ENCODE data around the gene XCR1.

The XCR1 gene

DNA sequence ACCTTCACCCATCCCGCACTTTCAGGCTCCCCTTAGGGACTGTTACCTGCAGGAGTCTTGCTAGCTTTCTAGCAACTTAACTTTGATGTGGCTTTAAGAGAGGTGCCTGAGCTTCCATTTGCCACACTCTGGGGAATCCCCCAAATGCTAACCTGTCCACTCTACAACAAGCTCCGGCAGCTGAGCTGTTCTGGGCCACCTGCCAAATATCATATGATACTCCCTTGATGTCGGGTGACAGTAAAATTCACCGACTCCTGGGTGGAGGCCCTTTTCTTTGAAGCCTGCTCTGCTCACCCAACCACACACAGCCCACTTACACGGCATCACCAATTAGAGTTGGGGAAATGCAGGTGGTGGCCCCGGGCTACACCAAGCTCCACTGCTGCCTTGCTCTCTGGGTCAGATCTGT is 38.0 kb upstream of the XCR1 start (continued):
- TF ChIP-seq ZFP41 (tag by site-specific recombination; IDR thresholded peaks at IDR 0.05; ENCODE audit: borderline replicate concordance) = no peak
- TF ChIP-seq ZSCAN16 (tag by site-specific recombination; IDR thresholded peaks at IDR 0.05) = no peak
- TF ChIP-seq PRDM10 (tag by site-specific recombination; IDR thresholded peaks at IDR 0.05) = peak; percentile 64
- TF ChIP-seq ZNF623 (tag by site-specific recombination; IDR thresholded peaks at IDR 0.05) = no peak
- no peak for TF ChIP-seq ZIC2 (tag by site-specific recombination; IDR thresholded peaks at IDR 0.05)
- no peak for TF ChIP-seq ZNF302 (tag by site-specific recombination; IDR thresholded peaks at IDR 0.05; ENCODE audit: low read depth)
- TF ChIP-seq, protein P1, sequence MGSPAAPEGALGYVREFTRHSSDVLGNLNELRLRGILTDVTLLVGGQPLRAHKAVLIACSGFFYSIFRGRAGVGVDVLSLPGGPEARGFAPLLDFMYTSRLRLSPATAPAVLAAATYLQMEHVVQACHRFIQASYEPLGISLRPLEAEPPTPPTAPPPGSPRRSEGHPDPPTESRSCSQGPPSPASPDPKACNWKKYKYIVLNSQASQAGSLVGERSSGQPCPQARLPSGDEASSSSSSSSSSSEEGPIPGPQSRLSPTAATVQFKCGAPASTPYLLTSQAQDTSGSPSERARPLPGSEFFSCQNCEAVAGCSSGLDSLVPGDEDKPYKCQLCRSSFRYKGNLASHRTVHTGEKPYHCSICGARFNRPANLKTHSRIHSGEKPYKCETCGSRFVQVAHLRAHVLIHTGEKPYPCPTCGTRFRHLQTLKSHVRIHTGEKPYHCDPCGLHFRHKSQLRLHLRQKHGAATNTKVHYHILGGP (tag by site-specific recombination; IDR thresholded peaks at IDR 0.05) = peak; percentile 34; the same call in 1 of the 2 replicates
- 0 out of 2 replicates have a peak, but pooled peaks have one; percentile 31 for TF ChIP-seq WT1 (tag by site-specific recombination; IDR thresholded peaks at IDR 0.05)
- TF ChIP-seq ZNF791 (tag by site-specific recombination; IDR thresholded peaks at IDR 0.05) = no peak
- no peak for TF ChIP-seq ZFP69B (tag by site-specific recombination; IDR thresholded peaks at IDR 0.05)
- no peak for TF ChIP-seq ZNF776 (tag by site-specific recombination; IDR thresholded peaks at IDR 0.05; ENCODE audit: borderline replicate concordance)
- no peak for TF ChIP-seq BCL11B (tag by site-specific recombination; IDR thresholded peaks at IDR 0.05; ENCODE audit: low read depth)
- TF ChIP-seq, protein P2, sequence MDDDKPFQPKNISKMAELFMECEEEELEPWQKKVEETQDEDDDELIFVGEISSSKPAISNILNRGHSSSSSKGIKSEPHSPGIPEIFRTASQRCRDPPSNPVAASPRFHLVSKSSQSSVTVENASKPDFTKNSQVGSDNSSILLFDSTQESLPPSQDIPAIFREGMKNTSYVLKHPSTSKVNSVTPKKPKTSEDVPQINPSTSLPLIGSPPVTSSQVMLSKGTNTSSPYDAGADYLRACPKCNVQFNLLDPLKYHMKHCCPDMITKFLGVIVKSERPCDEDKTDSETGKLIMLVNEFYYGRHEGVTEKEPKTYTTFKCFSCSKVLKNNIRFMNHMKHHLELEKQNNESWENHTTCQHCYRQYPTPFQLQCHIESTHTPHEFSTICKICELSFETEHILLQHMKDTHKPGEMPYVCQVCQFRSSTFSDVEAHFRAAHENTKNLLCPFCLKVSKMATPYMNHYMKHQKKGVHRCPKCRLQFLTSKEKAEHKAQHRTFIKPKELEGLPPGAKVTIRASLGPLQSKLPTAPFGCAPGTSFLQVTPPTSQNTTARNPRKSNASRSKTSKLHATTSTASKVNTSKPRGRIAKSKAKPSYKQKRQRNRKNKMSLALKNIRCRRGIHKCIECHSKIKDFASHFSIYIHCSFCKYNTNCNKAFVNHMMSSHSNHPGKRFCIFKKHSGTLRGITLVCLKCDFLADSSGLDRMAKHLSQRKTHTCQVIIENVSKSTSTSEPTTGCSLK (tag by site-specific recombination; IDR thresholded peaks at IDR 0.05) = no peak
- TF ChIP-seq ZNF335 (tag by site-specific recombination; conservative IDR thresholded peaks at IDR 0.05) = 0 out of 2 replicates have a peak, but pooled peaks have one; percentile 13
- no peak for TF ChIP-seq ZNF155 (tag by site-specific recombination; IDR thresholded peaks at IDR 0.05)
- TF ChIP-seq, protein P3, sequence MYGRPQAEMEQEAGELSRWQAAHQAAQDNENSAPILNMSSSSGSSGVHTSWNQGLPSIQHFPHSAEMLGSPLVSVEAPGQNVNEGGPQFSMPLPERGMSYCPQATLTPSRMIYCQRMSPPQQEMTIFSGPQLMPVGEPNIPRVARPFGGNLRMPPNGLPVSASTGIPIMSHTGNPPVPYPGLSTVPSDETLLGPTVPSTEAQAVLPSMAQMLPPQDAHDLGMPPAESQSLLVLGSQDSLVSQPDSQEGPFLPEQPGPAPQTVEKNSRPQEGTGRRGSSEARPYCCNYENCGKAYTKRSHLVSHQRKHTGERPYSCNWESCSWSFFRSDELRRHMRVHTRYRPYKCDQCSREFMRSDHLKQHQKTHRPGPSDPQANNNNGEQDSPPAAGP (tag by site-specific recombination; IDR thresholded peaks at IDR 0.05) = no peak
- TF ChIP-seq ZNF350 (tag by site-specific recombination; IDR thresholded peaks at IDR 0.05) = no peak
- no peak for TF ChIP-seq ZSCAN23 (tag by site-specific recombination; IDR thresholded peaks at IDR 0.05)
- peak; percentile 53; the same call in 1 of the 2 replicates for TF ChIP-seq FEZF1 (tag by site-specific recombination; IDR thresholded peaks at IDR 0.05)
- TF ChIP-seq SALL2 (tag by site-specific recombination; IDR thresholded peaks at IDR 0.05; ENCODE audit: borderline replicate concordance) = no peak
- TF ChIP-seq, protein P4, sequence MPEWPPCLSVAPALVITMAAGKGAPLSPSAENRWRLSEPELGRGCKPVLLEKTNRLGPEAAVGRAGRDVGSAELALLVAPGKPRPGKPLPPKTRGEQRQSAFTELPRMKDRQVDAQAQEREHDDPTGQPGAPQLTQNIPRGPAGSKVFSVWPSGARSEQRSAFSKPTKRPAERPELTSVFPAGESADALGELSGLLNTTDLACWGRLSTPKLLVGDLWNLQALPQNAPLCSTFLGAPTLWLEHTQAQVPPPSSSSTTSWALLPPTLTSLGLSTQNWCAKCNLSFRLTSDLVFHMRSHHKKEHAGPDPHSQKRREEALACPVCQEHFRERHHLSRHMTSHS (tag by site-specific recombination; IDR thresholded peaks at IDR 0.05) = no peak
- TF ChIP-seq SP3 (tag by site-specific recombination; IDR thresholded peaks at IDR 0.05) = no peak
- TF ChIP-seq ZNF596 (tag by site-specific recombination; IDR thresholded peaks at IDR 0.05) = no peak
- peak; percentile 67; the same call in 1 of the 2 replicates for TF ChIP-seq OSR2 (tag by site-specific recombination; IDR thresholded peaks at IDR 0.05)
- TF ChIP-seq SCRT2 (tag by site-specific recombination; IDR thresholded peaks at IDR 0.05) = no peak
- TF ChIP-seq, protein P5, sequence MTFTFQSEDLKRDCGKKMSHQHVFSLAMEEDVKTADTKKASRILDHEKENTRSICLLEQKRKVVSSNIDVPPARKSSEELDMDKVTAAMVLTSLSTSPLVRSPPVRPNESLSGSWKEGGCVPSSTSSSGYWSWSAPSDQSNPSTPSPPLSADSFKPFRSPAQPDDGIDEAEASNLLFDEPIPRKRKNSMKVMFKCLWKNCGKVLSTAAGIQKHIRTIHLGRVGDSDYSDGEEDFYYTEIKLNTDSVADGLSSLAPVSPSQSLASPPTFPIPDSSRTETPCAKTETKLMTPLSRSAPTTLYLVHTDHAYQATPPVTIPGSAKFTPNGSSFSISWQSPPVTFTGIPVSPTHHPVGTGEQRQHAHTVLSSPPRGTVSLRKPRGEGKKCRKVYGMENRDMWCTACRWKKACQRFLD (tag by site-specific recombination; IDR thresholded peaks at IDR 0.05) = no peak
- 0 out of 2 replicates have a peak, but pooled peaks have one; percentile 39 for TF ChIP-seq ZNF561 (tag by site-specific recombination; IDR thresholded peaks at IDR 0.05; ENCODE audit: borderline replicate concordance)
- no peak for TF ChIP-seq TCF7L2 (IDR thresholded peaks at IDR 0.05; ENCODE audit: borderline replicate concordance, low read depth, low read length)
- TF ChIP-seq ZBTB20 (tag by site-specific recombination; IDR thresholded peaks at IDR 0.05) = peak; percentile 68

Measured in HEK293 (cell line).